K562 (cell line): ENCODE measurements around the gene REEP2. TPM values are rescaled to one million over a fixed set of nuclear protein-coding genes. Genes with fewer than 3 reads are reported as not detected.

Experiments
- DNMT1 ChIP-seq: fragments of 450-650 bp; IDR thresholded peaks from 2 replicates; pipeline ENCODE4 v1.6.1; 2016; ENCODE audit warnings: antibody characterized with exemption, mild to moderate bottlenecking
- XRCC5 ChIP-seq: fragments of 200-400 bp; formaldehyde crosslinking; IDR thresholded peaks from 2 replicates; pipeline ENCODE4 v1.6.1; 2017; ENCODE audit warnings: low read depth, mild to moderate bottlenecking, low read length
- ZNF318 ChIP-seq, 2 experiments: fragments of 450-650 bp; IDR thresholded peaks; 2 replicates each; pipeline ENCODE4 v1.6.1; 2016; ENCODE audit warnings: mild to moderate bottlenecking in 2 of 2, borderline replicate concordance in 1 of 2, low read depth in 1 of 2, moderate library complexity in 1 of 2
- polyA plus RNA-seq, 8 experiments: library from polyadenylated mRNA; depleted of rRNA in 4 of 8; stranded (reverse) in 5 of 8; unstranded in 3 of 8; fragments of >200 nt; fragmentation: Nextera tagmentation in 2 of 8; fragmentation: Illumina TruSeq in 1 of 8; extraction: Ambion mirVana in 2 of 8; extraction: Trizol in 1 of 8; gene quantifications; 2 replicates each; pipeline versions ENCODE4 v1.2.1 to v1.2.3, GENCODE V29; 2011 to 2014; ENCODE audit warnings: inconsistent platforms in 1 of 8, missing spikeins in 1 of 8
- total RNA-seq, 7 experiments: library from RNA; depleted of rRNA in 6 of 7; stranded (reverse); fragments of >200 nt in 6 of 7; fragmentation: Illumina TruSeq in 2 of 7; extraction: Trizol in 2 of 7; gene quantifications; 2 replicates each; pipeline versions ENCODE4 v1.2.1 to v1.2.3, GENCODE V29; 2011 to 2021; ENCODE audit warnings: low replicate concordance in 1 of 7

REEP2 gene
- total and polyA plus RNA-seq, 9 of the 15 experiments (the other 6 are each of a cell fraction or from before 2014, with no cell fraction given) = 0.03 to 1.1 (median 0.12) TPM; not detected in 1

- TF ChIP-seq ZNF318 (IDR thresholded peaks at IDR 0.05; ENCODE audit: borderline replicate concordance in 1 of 2, low read depth in 1 of 2) (no peak), DNMT1 (no peak), XRCC5 (no peak)
Measured at GRCh38 chr5:138448481-138449398, 9.9 kb downstream of the REEP2 start (continued).
